ENCODE measurements around the gene ZMYM4.

The ZMYM4 gene

GRCh38 chr1:35264871-35265270 lies 3.6 kb upstream of the ZMYM4 start:
- peak; percentile 18; the same call in 2 of the 3 replicates for ATAC-seq
- TF ChIP-seq POU6F1 (CRISPR knock-in tag; IDR thresholded peaks at IDR 0.05; ENCODE audit: borderline replicate concordance, low read depth), result no peak
- TF ChIP-seq ZNF565 (CRISPR knock-in tag; conservative IDR thresholded peaks at IDR 0.05; ENCODE audit: low read depth), result no peak
- TF ChIP-seq ZNF70 (CRISPR knock-in tag; IDR thresholded peaks at IDR 0.05), result no peak
- TF ChIP-seq ESRRG (CRISPR knock-in tag; IDR thresholded peaks at IDR 0.05), result no peak
- TF ChIP-seq ZFP3 (CRISPR knock-in tag; IDR thresholded peaks at IDR 0.05), result no peak
- TF ChIP-seq RARB (CRISPR knock-in tag; IDR thresholded peaks at IDR 0.05), result no peak
- TF ChIP-seq TCF4 (CRISPR knock-in tag; IDR thresholded peaks at IDR 0.05; ENCODE audit: borderline replicate concordance), result no peak
- no peak for TF ChIP-seq ARNTL (CRISPR knock-in tag; IDR thresholded peaks at IDR 0.05; ENCODE audit: borderline replicate concordance, low read depth)

GRCh38 chr1:35266306-35266705 lies 2.2 kb upstream of the ZMYM4 start:
- no peak for TF ChIP-seq OSR1 (CRISPR knock-in tag; IDR thresholded peaks at IDR 0.05)
- TF ChIP-seq ZNF565 (CRISPR knock-in tag; conservative IDR thresholded peaks at IDR 0.05; ENCODE audit: low read depth), result no peak
- TF ChIP-seq TOX (CRISPR knock-in tag; IDR thresholded peaks at IDR 0.05; ENCODE audit: borderline replicate concordance), result no peak
- TF ChIP-seq ZC3H10 (CRISPR knock-in tag; IDR thresholded peaks at IDR 0.05), result no peak
- TF ChIP-seq TSHZ2 (CRISPR knock-in tag; IDR thresholded peaks at IDR 0.05), result no peak
- TF ChIP-seq BACH2 (CRISPR knock-in tag; IDR thresholded peaks at IDR 0.05; ENCODE audit: borderline replicate concordance), result no peak
- TF ChIP-seq CREB5 (CRISPR knock-in tag; IDR thresholded peaks at IDR 0.05; ENCODE audit: low read depth), result no peak
- TF ChIP-seq PATZ1 (CRISPR knock-in tag; IDR thresholded peaks at IDR 0.05; ENCODE audit: borderline replicate concordance), result no peak
- no peak for TF ChIP-seq SNAI2 (CRISPR knock-in tag; IDR thresholded peaks at IDR 0.05)
- no peak for TF ChIP-seq RARB (CRISPR knock-in tag; IDR thresholded peaks at IDR 0.05)
- no peak for TF ChIP-seq CSDC2 (CRISPR knock-in tag; IDR thresholded peaks at IDR 0.05)
- TF ChIP-seq ZNF8 (CRISPR knock-in tag; IDR thresholded peaks at IDR 0.05), result no peak
- no peak for TF ChIP-seq CSRNP3 (CRISPR knock-in tag; IDR thresholded peaks at IDR 0.05)
- TF ChIP-seq ZNF70 (CRISPR knock-in tag; IDR thresholded peaks at IDR 0.05), result no peak
- TF ChIP-seq ESRRG (CRISPR knock-in tag; IDR thresholded peaks at IDR 0.05), result no peak
- no peak for TF ChIP-seq TCF4 (CRISPR knock-in tag; IDR thresholded peaks at IDR 0.05; ENCODE audit: borderline replicate concordance)
- no peak for TF ChIP-seq GLIS3 (CRISPR knock-in tag; IDR thresholded peaks at IDR 0.05)
- ATAC-seq, result no peak

GRCh38 chr1:35269201-35269988 lies 886 bp downstream of the ZMYM4 start:
- ATAC-seq, result no peak; the same call in 2 of the 3 replicates
- TF ChIP-seq GLIS3 (CRISPR knock-in tag; IDR thresholded peaks at IDR 0.05) (no peak), PATZ1 (CRISPR knock-in tag; IDR thresholded peaks at IDR 0.05; ENCODE audit: borderline replicate concordance) (no peak), CSDC2 (CRISPR knock-in tag; IDR thresholded peaks at IDR 0.05) (no peak), ARNTL (CRISPR knock-in tag; IDR thresholded peaks at IDR 0.05; ENCODE audit: borderline replicate concordance, low read depth) (no peak), ESRRG (CRISPR knock-in tag; IDR thresholded peaks at IDR 0.05) (no peak), ZFP3 (CRISPR knock-in tag; IDR thresholded peaks at IDR 0.05) (no peak), TCF4 (CRISPR knock-in tag; IDR thresholded peaks at IDR 0.05; ENCODE audit: borderline replicate concordance) (no peak), ISL1 (CRISPR knock-in tag; IDR thresholded peaks at IDR 0.05) (no peak), SNAI2 (CRISPR knock-in tag; IDR thresholded peaks at IDR 0.05) (no peak), POU6F1 (CRISPR knock-in tag; IDR thresholded peaks at IDR 0.05; ENCODE audit: borderline replicate concordance, low read depth) (no peak), RARB (CRISPR knock-in tag; IDR thresholded peaks at IDR 0.05) (no peak), CREB5 (CRISPR knock-in tag; IDR thresholded peaks at IDR 0.05; ENCODE audit: low read depth) (no peak), ZNF8 (CRISPR knock-in tag; IDR thresholded peaks at IDR 0.05) (no peak)

Data from SK-N-SH treated with all-trans-retinoic acid at 6 μM for 48 hours (cell line).